ENCODE data around the gene GYS2.

The GYS2 gene

DNA sequence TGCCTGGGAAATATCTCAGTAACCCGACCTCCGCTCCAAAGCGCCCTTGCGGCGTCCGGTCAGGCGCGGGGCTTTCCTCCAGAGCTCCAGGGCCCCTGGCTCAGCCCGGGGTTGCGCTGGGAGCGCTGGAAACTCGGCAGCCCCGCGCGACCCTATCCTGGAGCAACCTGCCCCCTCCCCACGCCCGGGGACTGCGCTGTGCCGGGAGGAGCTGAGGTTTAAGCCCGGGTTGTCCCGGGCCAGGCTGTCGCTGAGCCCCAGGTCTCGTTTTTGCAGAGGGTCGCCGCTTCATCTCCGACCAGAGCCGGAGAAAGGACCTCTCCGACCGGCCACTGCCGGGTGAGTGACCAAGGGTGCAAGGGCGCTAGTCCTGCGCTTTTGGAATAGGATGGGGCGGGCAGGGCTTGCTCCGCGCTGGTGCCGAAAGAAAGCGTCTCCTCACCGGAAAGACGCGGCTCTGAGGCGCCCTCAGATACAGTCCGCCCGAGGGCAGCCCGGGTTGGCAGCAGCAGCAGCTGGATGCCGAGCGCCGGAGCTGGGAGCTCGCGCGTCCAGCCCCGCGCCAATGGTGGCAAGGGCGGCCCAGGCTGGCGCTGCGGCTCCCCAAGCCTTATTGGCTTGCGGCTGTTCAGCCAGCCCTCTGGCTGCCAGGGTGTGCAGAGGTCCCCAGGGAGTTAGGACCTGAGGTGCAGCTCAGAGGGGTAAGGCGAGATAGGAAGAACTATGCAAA is 77.0 kb downstream of the GYS2 start:
- TF ChIP-seq CSDC2 (CRISPR knock-in tag; IDR thresholded peaks at IDR 0.05) = no peak
- no peak for TF ChIP-seq ESRRG (CRISPR knock-in tag; IDR thresholded peaks at IDR 0.05)
- no peak for TF ChIP-seq ZNF565 (CRISPR knock-in tag; conservative IDR thresholded peaks at IDR 0.05; ENCODE audit: low read depth)
- TF ChIP-seq ZC3H10 (CRISPR knock-in tag; IDR thresholded peaks at IDR 0.05) = no peak
- no peak for TF ChIP-seq ZNF8 (CRISPR knock-in tag; IDR thresholded peaks at IDR 0.05)
- TF ChIP-seq ZNF70 (CRISPR knock-in tag; IDR thresholded peaks at IDR 0.05) = no peak
- TF ChIP-seq, protein P1, sequence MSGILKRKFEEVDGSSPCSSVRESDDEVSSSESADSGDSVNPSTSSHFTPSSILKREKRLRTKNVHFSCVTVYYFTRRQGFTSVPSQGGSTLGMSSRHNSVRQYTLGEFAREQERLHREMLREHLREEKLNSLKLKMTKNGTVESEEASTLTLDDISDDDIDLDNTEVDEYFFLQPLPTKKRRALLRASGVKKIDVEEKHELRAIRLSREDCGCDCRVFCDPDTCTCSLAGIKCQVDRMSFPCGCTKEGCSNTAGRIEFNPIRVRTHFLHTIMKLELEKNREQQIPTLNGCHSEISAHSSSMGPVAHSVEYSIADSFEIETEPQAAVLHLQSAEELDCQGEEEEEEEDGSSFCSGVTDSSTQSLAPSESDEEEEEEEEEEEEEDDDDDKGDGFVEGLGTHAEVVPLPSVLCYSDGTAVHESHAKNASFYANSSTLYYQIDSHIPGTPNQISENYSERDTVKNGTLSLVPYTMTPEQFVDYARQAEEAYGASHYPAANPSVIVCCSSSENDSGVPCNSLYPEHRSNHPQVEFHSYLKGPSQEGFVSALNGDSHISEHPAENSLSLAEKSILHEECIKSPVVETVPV (CRISPR knock-in tag; IDR thresholded peaks at IDR 0.05) = no peak
- TF ChIP-seq, protein P2, sequence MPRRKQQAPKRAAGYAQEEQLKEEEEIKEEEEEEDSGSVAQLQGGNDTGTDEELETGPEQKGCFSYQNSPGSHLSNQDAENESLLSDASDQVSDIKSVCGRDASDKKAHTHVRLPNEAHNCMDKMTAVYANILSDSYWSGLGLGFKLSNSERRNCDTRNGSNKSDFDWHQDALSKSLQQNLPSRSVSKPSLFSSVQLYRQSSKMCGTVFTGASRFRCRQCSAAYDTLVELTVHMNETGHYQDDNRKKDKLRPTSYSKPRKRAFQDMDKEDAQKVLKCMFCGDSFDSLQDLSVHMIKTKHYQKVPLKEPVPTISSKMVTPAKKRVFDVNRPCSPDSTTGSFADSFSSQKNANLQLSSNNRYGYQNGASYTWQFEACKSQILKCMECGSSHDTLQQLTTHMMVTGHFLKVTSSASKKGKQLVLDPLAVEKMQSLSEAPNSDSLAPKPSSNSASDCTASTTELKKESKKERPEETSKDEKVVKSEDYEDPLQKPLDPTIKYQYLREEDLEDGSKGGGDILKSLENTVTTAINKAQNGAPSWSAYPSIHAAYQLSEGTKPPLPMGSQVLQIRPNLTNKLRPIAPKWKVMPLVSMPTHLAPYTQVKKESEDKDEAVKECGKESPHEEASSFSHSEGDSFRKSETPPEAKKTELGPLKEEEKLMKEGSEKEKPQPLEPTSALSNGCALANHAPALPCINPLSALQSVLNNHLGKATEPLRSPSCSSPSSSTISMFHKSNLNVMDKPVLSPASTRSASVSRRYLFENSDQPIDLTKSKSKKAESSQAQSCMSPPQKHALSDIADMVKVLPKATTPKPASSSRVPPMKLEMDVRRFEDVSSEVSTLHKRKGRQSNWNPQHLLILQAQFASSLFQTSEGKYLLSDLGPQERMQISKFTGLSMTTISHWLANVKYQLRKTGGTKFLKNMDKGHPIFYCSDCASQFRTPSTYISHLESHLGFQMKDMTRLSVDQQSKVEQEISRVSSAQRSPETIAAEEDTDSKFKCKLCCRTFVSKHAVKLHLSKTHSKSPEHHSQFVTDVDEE (CRISPR knock-in tag; IDR thresholded peaks at IDR 0.05) = no peak
- TF ChIP-seq ZFP30 (CRISPR knock-in tag; IDR thresholded peaks at IDR 0.05) = no peak
- TF ChIP-seq, protein P3, sequence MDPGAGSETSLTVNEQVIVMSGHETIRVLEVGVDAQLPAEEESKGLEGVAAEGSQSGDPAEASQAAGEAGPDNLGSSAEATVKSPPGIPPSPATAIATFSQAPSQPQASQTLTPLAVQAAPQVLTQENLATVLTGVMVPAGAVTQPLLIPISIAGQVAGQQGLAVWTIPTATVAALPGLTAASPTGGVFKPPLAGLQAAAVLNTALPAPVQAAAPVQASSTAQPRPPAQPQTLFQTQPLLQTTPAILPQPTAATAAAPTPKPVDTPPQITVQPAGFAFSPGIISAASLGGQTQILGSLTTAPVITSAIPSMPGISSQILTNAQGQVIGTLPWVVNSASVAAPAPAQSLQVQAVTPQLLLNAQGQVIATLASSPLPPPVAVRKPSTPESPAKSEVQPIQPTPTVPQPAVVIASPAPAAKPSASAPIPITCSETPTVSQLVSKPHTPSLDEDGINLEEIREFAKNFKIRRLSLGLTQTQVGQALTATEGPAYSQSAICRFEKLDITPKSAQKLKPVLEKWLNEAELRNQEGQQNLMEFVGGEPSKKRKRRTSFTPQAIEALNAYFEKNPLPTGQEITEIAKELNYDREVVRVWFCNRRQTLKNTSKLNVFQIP (CRISPR knock-in tag; IDR thresholded peaks at IDR 0.05; ENCODE audit: borderline replicate concordance, low read depth) = no peak
- TF ChIP-seq BACH2 (CRISPR knock-in tag; IDR thresholded peaks at IDR 0.05; ENCODE audit: borderline replicate concordance) = no peak
- TF ChIP-seq SNAI2 (CRISPR knock-in tag; IDR thresholded peaks at IDR 0.05) = no peak
- no peak for TF ChIP-seq OSR1 (CRISPR knock-in tag; IDR thresholded peaks at IDR 0.05)
- TF ChIP-seq TCF4 (CRISPR knock-in tag; IDR thresholded peaks at IDR 0.05; ENCODE audit: borderline replicate concordance) = no peak
- TF ChIP-seq TOX (CRISPR knock-in tag; IDR thresholded peaks at IDR 0.05; ENCODE audit: borderline replicate concordance) = no peak
- no peak for TF ChIP-seq ISL1 (CRISPR knock-in tag; IDR thresholded peaks at IDR 0.05)
- TF ChIP-seq ARNTL (CRISPR knock-in tag; IDR thresholded peaks at IDR 0.05; ENCODE audit: borderline replicate concordance, low read depth) = no peak
- no peak for TF ChIP-seq RARB (CRISPR knock-in tag; IDR thresholded peaks at IDR 0.05)
- TF ChIP-seq, protein P4, sequence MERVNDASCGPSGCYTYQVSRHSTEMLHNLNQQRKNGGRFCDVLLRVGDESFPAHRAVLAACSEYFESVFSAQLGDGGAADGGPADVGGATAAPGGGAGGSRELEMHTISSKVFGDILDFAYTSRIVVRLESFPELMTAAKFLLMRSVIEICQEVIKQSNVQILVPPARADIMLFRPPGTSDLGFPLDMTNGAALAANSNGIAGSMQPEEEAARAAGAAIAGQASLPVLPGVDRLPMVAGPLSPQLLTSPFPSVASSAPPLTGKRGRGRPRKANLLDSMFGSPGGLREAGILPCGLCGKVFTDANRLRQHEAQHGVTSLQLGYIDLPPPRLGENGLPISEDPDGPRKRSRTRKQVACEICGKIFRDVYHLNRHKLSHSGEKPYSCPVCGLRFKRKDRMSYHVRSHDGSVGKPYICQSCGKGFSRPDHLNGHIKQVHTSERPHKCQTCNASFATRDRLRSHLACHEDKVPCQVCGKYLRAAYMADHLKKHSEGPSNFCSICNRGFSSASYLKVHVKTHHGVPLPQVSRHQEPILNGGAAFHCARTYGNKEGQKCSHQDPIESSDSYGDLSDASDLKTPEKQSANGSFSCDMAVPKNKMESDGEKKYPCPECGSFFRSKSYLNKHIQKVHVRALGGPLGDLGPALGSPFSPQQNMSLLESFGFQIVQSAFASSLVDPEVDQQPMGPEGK (CRISPR knock-in tag; IDR thresholded peaks at IDR 0.05; ENCODE audit: borderline replicate concordance) = no peak
- TF ChIP-seq ZFP3 (CRISPR knock-in tag; IDR thresholded peaks at IDR 0.05) = no peak
- ATAC-seq = peak; percentile 93

DNA sequence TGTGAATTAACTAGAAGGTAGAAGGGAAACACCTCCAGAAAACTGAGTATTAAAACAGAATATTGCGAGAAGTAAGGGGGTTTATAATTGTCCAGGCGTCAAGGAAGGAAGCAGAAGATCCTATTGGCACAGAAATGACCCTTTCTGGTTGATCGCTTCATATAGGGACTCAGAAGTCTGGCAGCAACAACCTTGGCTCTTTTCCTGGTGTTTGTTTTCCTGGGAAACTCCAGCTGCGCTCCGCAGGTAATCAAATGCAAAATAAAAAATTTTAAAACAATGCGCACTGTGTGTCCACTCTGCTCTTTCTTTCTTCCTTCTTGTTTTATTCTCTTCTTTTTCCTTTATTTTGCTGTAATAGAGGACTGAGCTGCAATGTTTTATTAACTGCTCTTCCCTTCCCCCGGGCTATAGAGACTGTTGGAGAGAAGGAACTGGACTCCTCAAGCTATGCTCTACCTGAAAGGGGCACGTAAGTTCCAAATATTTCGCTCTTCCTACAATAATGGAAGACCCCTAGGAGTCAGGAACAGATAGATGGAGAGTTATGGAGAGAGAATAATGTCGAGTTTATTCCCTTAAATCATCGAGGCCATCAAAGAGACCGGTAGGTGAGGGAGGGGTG is 77.8 kb downstream of the GYS2 start:
- no peak; the same call in 1 of the 3 replicates for ATAC-seq
- TF ChIP-seq ZC3H10 (CRISPR knock-in tag; IDR thresholded peaks at IDR 0.05) = no peak
- TF ChIP-seq GLIS3 (CRISPR knock-in tag; IDR thresholded peaks at IDR 0.05) = no peak
- TF ChIP-seq ZNF70 (CRISPR knock-in tag; IDR thresholded peaks at IDR 0.05) = no peak
- no peak for TF ChIP-seq ZNF565 (CRISPR knock-in tag; conservative IDR thresholded peaks at IDR 0.05; ENCODE audit: low read depth)

DNA sequence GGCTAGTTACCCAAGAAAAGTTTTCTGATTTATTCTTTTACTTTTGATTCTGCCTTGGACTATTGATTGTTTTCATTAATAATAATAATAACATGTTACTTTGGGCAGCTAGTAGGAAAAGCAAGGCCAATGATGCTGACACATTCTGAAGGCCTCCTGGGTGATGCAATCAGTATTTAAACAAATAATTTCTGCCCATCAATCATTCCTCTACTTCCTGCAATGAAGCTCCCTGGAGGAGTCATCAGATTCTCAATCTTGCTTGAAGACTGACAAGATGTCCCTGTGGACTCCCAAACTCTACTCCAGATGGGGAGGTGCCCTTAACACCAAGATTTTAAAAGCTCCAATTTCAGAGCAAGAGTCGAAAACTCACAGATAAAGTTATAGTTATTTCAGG is 78.6 kb downstream of the GYS2 start, which contains the start of gene SPX:
SPX (plus strand) TSS at position 244 of the 400 bp plus-strand sequence. CDS start 177 bp downstream, outside the sequence.
- TF ChIP-seq, protein P5, sequence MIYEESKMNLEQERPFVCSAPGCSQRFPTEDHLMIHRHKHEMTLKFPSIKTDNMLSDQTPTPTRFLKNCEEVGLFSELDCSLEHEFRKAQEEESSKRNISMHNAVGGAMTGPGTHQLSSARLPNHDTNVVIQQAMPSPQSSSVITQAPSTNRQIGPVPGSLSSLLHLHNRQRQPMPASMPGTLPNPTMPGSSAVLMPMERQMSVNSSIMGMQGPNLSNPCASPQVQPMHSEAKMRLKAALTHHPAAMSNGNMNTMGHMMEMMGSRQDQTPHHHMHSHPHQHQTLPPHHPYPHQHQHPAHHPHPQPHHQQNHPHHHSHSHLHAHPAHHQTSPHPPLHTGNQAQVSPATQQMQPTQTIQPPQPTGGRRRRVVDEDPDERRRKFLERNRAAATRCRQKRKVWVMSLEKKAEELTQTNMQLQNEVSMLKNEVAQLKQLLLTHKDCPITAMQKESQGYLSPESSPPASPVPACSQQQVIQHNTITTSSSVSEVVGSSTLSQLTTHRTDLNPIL (CRISPR knock-in tag; IDR thresholded peaks at IDR 0.05; ENCODE audit: low read depth) = no peak
- TF ChIP-seq ZC3H10 (CRISPR knock-in tag; IDR thresholded peaks at IDR 0.05) = no peak
- no peak for TF ChIP-seq SNAI2 (CRISPR knock-in tag; IDR thresholded peaks at IDR 0.05)
- no peak for TF ChIP-seq ZFP30 (CRISPR knock-in tag; IDR thresholded peaks at IDR 0.05)
- TF ChIP-seq PPARA (CRISPR knock-in tag; IDR thresholded peaks at IDR 0.05; ENCODE audit: borderline replicate concordance) = no peak
- no peak for TF ChIP-seq ISL1 (CRISPR knock-in tag; IDR thresholded peaks at IDR 0.05)
- no peak for TF ChIP-seq ZNF70 (CRISPR knock-in tag; IDR thresholded peaks at IDR 0.05)
- TF ChIP-seq, protein P3 (CRISPR knock-in tag; IDR thresholded peaks at IDR 0.05; ENCODE audit: borderline replicate concordance, low read depth) = no peak
- TF ChIP-seq ZNF8 (CRISPR knock-in tag; IDR thresholded peaks at IDR 0.05) = no peak
- no peak for TF ChIP-seq ZFP3 (CRISPR knock-in tag; IDR thresholded peaks at IDR 0.05)
- no peak for TF ChIP-seq BACH2 (CRISPR knock-in tag; IDR thresholded peaks at IDR 0.05; ENCODE audit: borderline replicate concordance)
- no peak for TF ChIP-seq TOX (CRISPR knock-in tag; IDR thresholded peaks at IDR 0.05; ENCODE audit: borderline replicate concordance)
- TF ChIP-seq, protein P1 (CRISPR knock-in tag; IDR thresholded peaks at IDR 0.05) = no peak
- no peak for ATAC-seq

All from SK-N-SH treated with all-trans-retinoic acid at 6 μM for 48 hours (cell line).